Breast epithelium (tissue), 4 donors: ENCODE measurements around the gene NTSR2. TPM values are rescaled to one million over a fixed set of nuclear protein-coding genes. Genes with fewer than 3 reads are reported as not detected.

Source experiments
- DNase-seq, 2 donors: peaks; one replicate each; pipeline ENCODE4 v3.0.0-alpha.2; 2019; ENCODE audit warnings: low spot score in 2 of 2
- H3K27ac ChIP-seq, 2 donors: fragments of 200-600 bp; sonication (generic) in 1 of 2; one replicate each; pipeline ENCODE4 v1.5.1; 2016 to 2019; ENCODE audit warnings: mild to moderate bottlenecking in 1 of 2
- H3K27me3 ChIP-seq, 2 donors: fragments of 200-600 bp; sonication (generic) in 1 of 2; one replicate each; pipeline versions ENCODE4 v1.5.1 to v1.6.0; 2017 to 2019; ENCODE audit warnings: control low read depth in 1 of 2, mild to moderate bottlenecking in 1 of 2
- H3K36me3 ChIP-seq: fragments of 200-600 bp; one replicate; pipeline ENCODE4 v1.5.1; 2019
- H3K4me1 ChIP-seq, 2 donors: fragments of 200-600 bp; sonication (generic); one replicate each; pipeline ENCODE4 v1.5.1; 2016 to 2019; ENCODE audit warnings: control low read depth in 1 of 2
- H3K4me3 ChIP-seq, 3 donors: fragments of 200-600 bp; sonication (generic); 1 replicate in 2 of 3; 2 replicates in 1 of 3; pipeline ENCODE4 v1.5.1; 2016 to 2019; ENCODE audit warnings: mild to moderate bottlenecking in 3 of 3, moderate library complexity in 2 of 3
- H3K9me3 ChIP-seq, 2 donors: fragments of 200-600 bp; sonication (generic) in 1 of 2; one replicate each; pipeline ENCODE4 v1.5.1; 2016 to 2019; ENCODE audit warnings: control low read depth in 1 of 2
- POLR2A ChIP-seq: fragments of 450-650 bp; IDR thresholded peaks from one replicate; pipeline ENCODE4 v1.6.1; 2016; ENCODE audit warnings: antibody characterized with exemption, mild to moderate bottlenecking, moderate library complexity
- POLR2AphosphoS5 ChIP-seq, 3 donors: sonication (generic); formaldehyde crosslinking; IDR thresholded peaks; one replicate each; pipeline ENCODE4 v1.6.1; 2017; ENCODE audit warnings: antibody characterized with exemption in 3 of 3
- intact Hi-C: fragments of 100-400 bp; cut with DNase I; formaldehyde crosslinking; loops from one replicate; pipeline ENCODE4 v1.15.1; 2023; ENCODE audit warnings: low total_unique reads
- total RNA-seq, 3 donors: library from RNA; depleted of rRNA; stranded (reverse); fragments of >200 nt; gene quantifications; one replicate each; pipeline ENCODE4 v1.1.0, GENCODE V29; 2016
- TF ChIP-seq, protein P1 (sequence below), 3 donors: fragments of 450-650 bp; IDR thresholded peaks; one replicate each; pipeline ENCODE4 v1.5.1; 2016 to 2017; ENCODE audit warnings: antibody characterized with exemption in 3 of 3, mild to moderate bottlenecking in 3 of 3, moderate library complexity in 3 of 3

The NTSR2 gene
- total RNA-seq, 3 donors from 2014 or later, result 0.32 TPM; not detected in 2

DNA sequence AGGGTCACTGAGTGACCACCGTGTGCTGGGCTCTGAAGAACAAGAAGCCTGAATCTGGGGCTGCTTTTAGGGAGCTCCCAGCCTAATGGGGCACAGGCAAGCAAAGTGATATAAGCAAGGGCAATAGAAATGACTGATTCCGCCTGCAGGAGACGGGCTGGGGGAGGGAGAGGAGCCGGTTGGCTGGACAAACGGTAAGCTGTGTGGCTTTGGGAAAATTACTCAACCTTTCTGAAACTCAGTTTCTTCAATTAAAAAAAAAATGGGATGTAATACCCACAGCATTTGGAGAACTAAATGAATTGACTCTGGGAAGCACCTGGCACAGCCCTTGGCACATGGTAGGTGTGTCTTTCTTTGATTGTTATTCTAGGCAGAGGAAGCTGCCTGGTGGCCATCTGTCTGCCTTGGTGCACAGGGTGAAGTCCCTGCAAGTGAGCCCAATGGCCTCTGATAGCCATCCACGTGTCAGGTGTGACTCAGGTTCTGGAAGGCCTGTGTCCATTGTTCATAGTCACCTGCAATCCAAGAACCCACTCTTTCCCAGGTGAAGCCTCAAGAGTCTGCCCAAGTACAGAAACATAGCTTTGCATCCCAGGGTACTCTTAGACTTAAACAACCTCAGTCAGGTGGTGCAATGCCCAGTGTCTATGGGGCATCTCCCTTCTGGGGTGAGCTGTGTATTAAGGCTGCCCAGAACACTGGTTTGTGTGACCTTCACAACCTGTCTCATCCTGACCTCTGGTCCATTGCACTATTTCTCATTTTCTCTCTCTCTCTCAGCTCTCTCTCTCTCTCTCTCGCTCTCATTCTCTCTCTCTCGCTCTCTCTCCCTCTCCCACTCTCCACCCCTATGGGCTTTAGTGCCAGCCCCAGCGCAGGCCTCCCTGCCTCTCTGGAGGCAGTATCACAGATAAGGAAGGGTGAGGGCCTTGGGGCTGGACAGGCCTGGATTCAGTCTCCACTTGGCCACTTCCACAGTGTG lies 30.0 kb upstream of the NTSR2 start:
- H3K9me3 ChIP-seq, result no peaks in the 10 kb centered on the region
- DNase-seq, result no peak
- no peak overlapping the region for H3K27ac ChIP-seq

DNA sequence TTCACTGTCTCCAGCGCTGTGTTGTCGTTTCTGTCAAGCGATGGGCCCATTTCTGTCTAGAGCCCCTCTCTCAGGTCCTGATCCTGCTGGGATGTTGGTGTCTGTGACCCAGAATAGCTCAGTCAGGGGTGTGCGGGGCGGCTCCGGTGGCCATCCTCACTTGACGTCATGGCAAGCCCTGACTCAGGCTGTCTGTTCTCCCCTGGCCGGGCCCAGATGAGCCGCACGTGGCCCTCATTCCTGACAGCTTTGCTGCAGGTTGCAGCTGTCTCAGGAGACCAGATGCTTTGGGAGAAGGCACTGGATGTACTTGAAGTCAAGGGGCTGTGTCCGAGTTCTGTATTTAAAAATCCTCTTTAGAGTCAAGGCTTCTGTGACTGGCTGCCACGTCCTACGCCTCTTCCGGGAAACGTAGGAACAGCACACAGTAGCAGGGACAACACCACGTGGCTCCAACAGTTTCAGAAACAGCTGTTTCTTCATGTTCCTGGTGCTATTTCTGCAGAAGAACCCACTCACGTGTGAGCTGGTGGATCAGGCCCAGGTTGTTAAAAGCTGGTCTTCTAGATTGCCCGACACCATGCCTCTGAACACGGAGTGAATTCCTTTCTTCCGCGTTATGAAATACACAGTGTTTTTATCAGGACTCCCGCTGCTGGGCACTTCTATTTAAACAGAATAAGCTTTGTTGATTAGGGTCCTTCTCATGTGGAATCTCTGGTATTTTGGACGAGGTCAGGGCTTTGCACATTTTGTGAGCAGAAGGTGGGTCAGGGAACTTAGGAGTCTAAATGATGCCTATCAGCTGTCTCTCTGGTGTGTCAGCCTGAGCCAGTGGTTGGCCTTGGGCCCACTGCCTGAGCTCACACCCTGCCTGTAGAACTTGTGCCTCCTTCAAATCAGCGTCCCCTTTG lies 28.3 kb upstream of the NTSR2 start:
- H3K9me3 ChIP-seq, result no peaks in the 10 kb centered on the region
- no peak for DNase-seq
- peak overlapping the region in 1 of 3 donors; percentile 19 for H3K4me3 ChIP-seq
- peaks cover 0 to 11% of the 10 kb centered on the region in 2 donors for H3K4me1 ChIP-seq
- no peaks in the 10 kb centered on the region for H3K36me3 ChIP-seq
- peak overlapping the region; percentile 50 to 89 for H3K27ac ChIP-seq
- no peaks in the 10 kb centered on the region for H3K27me3 ChIP-seq
- peak in 2 of 3 donors; percentile 35 to 91 for TF ChIP-seq POLR2AphosphoS5 (IDR thresholded peaks at IDR 0.05)
- TF ChIP-seq POLR2A, result no peak
- TF ChIP-seq, protein P1, sequence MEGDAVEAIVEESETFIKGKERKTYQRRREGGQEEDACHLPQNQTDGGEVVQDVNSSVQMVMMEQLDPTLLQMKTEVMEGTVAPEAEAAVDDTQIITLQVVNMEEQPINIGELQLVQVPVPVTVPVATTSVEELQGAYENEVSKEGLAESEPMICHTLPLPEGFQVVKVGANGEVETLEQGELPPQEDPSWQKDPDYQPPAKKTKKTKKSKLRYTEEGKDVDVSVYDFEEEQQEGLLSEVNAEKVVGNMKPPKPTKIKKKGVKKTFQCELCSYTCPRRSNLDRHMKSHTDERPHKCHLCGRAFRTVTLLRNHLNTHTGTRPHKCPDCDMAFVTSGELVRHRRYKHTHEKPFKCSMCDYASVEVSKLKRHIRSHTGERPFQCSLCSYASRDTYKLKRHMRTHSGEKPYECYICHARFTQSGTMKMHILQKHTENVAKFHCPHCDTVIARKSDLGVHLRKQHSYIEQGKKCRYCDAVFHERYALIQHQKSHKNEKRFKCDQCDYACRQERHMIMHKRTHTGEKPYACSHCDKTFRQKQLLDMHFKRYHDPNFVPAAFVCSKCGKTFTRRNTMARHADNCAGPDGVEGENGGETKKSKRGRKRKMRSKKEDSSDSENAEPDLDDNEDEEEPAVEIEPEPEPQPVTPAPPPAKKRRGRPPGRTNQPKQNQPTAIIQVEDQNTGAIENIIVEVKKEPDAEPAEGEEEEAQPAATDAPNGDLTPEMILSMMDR (IDR thresholded peaks at IDR 0.05), result no peak
- intact Hi-C loops, result loop anchor here (10.0 kb wide), 1 partner anchor 87 kb away; no protein-coding TSS in a partner anchor

More for the DNA sequence above, 30.0 kb upstream of the NTSR2 start:
- intact Hi-C loops, result loop anchor here (10.0 kb wide), 1 partner anchor 85 kb away; no protein-coding TSS in a partner anchor
- Histone ChIP-seq H3K4me1 (peaks cover 0 to 11% of the 10 kb centered on the region in 2 donors), H3K4me3 (no peak overlapping the region), H3K27me3 (no peaks in the 10 kb centered on the region), H3K36me3 (no peaks in the 10 kb centered on the region)
- TF ChIP-seq POLR2AphosphoS5 (IDR thresholded peaks at IDR 0.05) (no peak), POLR2A (no peak)
- TF ChIP-seq, protein P1 (IDR thresholded peaks at IDR 0.05), result no peak

DNA sequence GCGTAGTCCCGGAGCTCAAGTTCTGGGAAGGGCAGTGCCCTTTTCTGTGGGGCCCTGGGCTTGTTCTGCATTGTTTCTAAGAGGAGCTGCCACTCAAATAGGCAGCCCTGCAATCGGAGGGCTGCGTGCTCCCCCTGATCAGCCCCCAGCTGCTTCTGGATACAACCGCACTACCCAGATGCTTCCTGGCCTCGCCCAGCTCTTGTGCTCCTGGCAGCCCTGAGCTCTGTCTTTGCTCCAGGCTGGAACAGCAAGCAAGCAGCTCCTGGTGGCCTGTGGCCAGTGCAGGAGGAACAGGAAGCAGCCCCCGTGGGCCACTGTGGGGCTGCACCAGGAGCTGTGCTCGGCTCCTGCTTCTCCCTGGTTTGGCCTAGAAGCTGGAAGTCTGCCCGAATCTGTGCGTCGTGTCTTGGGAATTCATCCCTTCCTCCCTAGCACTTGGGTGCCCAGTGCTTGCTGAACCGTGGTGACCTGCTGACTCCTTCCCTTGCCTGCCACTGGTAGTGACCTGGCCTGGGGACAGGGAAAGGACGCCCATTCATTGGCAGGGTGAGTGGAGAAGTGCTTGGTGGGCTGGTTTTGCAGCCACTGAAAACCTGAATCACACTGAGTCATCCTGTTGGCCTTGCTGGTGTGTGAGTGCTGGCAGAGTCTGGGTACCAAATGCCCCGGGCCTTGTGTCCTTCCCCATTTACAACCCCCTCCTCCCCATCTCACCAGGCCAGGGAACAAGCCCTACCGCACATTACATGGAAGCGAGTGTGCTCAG lies 27.3 kb upstream of the NTSR2 start:
- Histone ChIP-seq H3K4me1 (peaks cover 0 to 11% of the 10 kb centered on the region in 2 donors), H3K36me3 (no peaks in the 10 kb centered on the region), H3K27me3 (no peaks in the 10 kb centered on the region), H3K27ac (peak overlapping the region; percentile 50 to 89), H3K4me3 (peak overlapping the region in 1 of 3 donors; percentile 19), H3K9me3 (no peaks in the 10 kb centered on the region)
- intact Hi-C loops, result loop anchor here (10.0 kb wide), 1 partner anchor 88 kb away; no protein-coding TSS in a partner anchor
- DNase-seq, result peak in 1 of 2 donors; percentile 43
- no peak for TF ChIP-seq POLR2A
- TF ChIP-seq, protein P1 (IDR thresholded peaks at IDR 0.05), result no peak
- no peak for TF ChIP-seq POLR2AphosphoS5 (IDR thresholded peaks at IDR 0.05)

DNA sequence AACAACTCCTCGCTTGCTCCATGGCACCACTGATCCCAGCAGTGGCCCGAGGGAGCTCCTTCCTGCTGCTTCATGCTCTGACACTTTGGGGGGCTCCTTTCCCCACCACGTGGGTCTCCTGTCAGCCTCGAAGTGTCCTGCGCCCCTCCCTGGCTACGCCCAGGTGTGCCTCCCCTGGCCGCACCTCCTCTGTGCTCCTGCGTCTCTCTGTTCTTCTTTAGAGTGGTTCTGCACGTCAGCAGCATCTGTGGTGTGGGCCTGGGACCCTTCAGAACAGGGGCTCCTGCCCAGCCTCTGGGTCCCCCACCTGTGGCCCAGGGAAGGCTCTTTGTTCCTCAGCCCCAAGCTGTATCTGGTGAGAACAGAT lies 26.7 kb upstream of the NTSR2 start:
- Histone ChIP-seq H3K27me3 (no peaks in the 10 kb centered on the region), H3K27ac (peak overlapping the region; percentile 0 to 89), H3K9me3 (no peaks in the 10 kb centered on the region), H3K4me1 (peaks cover 0 to 11% of the 10 kb centered on the region in 2 donors), H3K36me3 (no peaks in the 10 kb centered on the region), H3K4me3 (no peak overlapping the region)
- intact Hi-C loops, result loop anchor here (10.0 kb wide), 1 partner anchor 88 kb away; no protein-coding TSS in a partner anchor
- DNase-seq, result no peak
- TF ChIP-seq, protein P1 (IDR thresholded peaks at IDR 0.05), result no peak
- no peak for TF ChIP-seq POLR2A
- no peak for TF ChIP-seq POLR2AphosphoS5 (IDR thresholded peaks at IDR 0.05)
